ENCODE results near the gene MEIS2.
A peak's percentile ranks its signal among the peaks of the same experiment; 100 is the strongest.

MEIS2 gene

GRCh38 chr15:36970522-36970921 lies 129.8 kb downstream of the MEIS2 start (continued):
- TF ChIP-seq CTCF (tag by site-specific recombination; IDR thresholded peaks at IDR 0.05): no peak
- no peak for TF ChIP-seq ZNF600 (tag by site-specific recombination; IDR thresholded peaks at IDR 0.05)
- peak; percentile 37; the same call in 1 of the 2 replicates for TF ChIP-seq PRDM1 (tag by site-specific recombination; IDR thresholded peaks at IDR 0.05)
- TF ChIP-seq ZNF571 (tag by site-specific recombination; IDR thresholded peaks at IDR 0.05): no peak
- no peak for TF ChIP-seq ZBTB20 (tag by site-specific recombination; IDR thresholded peaks at IDR 0.05)
- TF ChIP-seq ZNF561 (tag by site-specific recombination; IDR thresholded peaks at IDR 0.05; ENCODE audit: borderline replicate concordance): peak; percentile 87
- no peak for TF ChIP-seq ZNF768 (tag by site-specific recombination; IDR thresholded peaks at IDR 0.05)
- no peak for TF ChIP-seq ZNF510 (tag by site-specific recombination; IDR thresholded peaks at IDR 0.05; ENCODE audit: insufficient replicate concordance)
- TF ChIP-seq ZNF184 (tag by site-specific recombination; IDR thresholded peaks at IDR 0.05): no peak
- no peak for TF ChIP-seq ZNF626 (tag by site-specific recombination; IDR thresholded peaks at IDR 0.05)
- peak; percentile 75 for TF ChIP-seq ZBTB44 (tag by site-specific recombination; IDR thresholded peaks at IDR 0.05)
- TF ChIP-seq ZFP41 (tag by site-specific recombination; IDR thresholded peaks at IDR 0.05; ENCODE audit: borderline replicate concordance): no peak
- TF ChIP-seq ZNF18 (tag by site-specific recombination; IDR thresholded peaks at IDR 0.05): peak; percentile 70; the same call in 1 of the 2 replicates
- no peak for TF ChIP-seq ZNF785 (tag by site-specific recombination; IDR thresholded peaks at IDR 0.05)
- no peak; the same call in 1 of the 2 replicates for TF ChIP-seq ZIC2 (tag by site-specific recombination; IDR thresholded peaks at IDR 0.05)
- TF ChIP-seq ZNF157 (tag by site-specific recombination; IDR thresholded peaks at IDR 0.05): no peak
- peak; percentile 90 for TF ChIP-seq ZNF580 (tag by site-specific recombination; IDR thresholded peaks at IDR 0.05)
- peak; percentile 93 for TF ChIP-seq ZNF488 (tag by site-specific recombination; IDR thresholded peaks at IDR 0.05)
- no peak for TF ChIP-seq ZNF354C (tag by site-specific recombination; IDR thresholded peaks at IDR 0.05; ENCODE audit: borderline replicate concordance, low read depth)
- TF ChIP-seq ZNF629 (tag by site-specific recombination; IDR thresholded peaks at IDR 0.05): peak; percentile 71
- TF ChIP-seq ZNF140 (tag by site-specific recombination; IDR thresholded peaks at IDR 0.05): no peak
- TF ChIP-seq ZNF654 (tag by site-specific recombination; IDR thresholded peaks at IDR 0.05; ENCODE audit: low read depth): no peak
- 0 out of 2 replicates have a peak, but pooled peaks have one; percentile 21 for TF ChIP-seq ZBTB21 (tag by site-specific recombination; IDR thresholded peaks at IDR 0.05)
- TF ChIP-seq KLF7 (tag by site-specific recombination; IDR thresholded peaks at IDR 0.05; ENCODE audit: borderline replicate concordance): peak; percentile 71; the same call in 1 of the 2 replicates
- TF ChIP-seq SP2 (tag by site-specific recombination; IDR thresholded peaks at IDR 0.05): no peak
- TF ChIP-seq ZBTB6 (tag by site-specific recombination; IDR thresholded peaks at IDR 0.05): no peak
- TF ChIP-seq ZNF776 (tag by site-specific recombination; IDR thresholded peaks at IDR 0.05; ENCODE audit: borderline replicate concordance): no peak
- no peak for TF ChIP-seq ZNF645 (tag by site-specific recombination; IDR thresholded peaks at IDR 0.05)
- no peak for TF ChIP-seq ZNF169 (tag by site-specific recombination; IDR thresholded peaks at IDR 0.05)
- no peak for TF ChIP-seq SETDB1 (IDR thresholded peaks at IDR 0.05; ENCODE audit: insufficient read length, low read length)
- TF ChIP-seq YY1 (tag by site-specific recombination; IDR thresholded peaks at IDR 0.05): peak; percentile 25; the same call in 1 of the 2 replicates

Data from HEK293 (cell line).